Stimulated activated CD4-positive, alpha-beta T cell treated with anti-CD3 and anti-CD28 coated beads, Interleukin-2, amount 100 ng/mL, for 24 hours (primary cell): ENCODE data around the gene CDKL5.
"Not testable (repeated sequence)": the region's sequence is repeated elsewhere in the genome, so short reads cannot be mapped to it uniquely, and the experiment has no call there.

Experiments
- DNase-seq, 2 donors: peaks; one replicate each; pipeline ENCODE4 v3.0.0-alpha.2; 2020

CDKL5 gene

DNA sequence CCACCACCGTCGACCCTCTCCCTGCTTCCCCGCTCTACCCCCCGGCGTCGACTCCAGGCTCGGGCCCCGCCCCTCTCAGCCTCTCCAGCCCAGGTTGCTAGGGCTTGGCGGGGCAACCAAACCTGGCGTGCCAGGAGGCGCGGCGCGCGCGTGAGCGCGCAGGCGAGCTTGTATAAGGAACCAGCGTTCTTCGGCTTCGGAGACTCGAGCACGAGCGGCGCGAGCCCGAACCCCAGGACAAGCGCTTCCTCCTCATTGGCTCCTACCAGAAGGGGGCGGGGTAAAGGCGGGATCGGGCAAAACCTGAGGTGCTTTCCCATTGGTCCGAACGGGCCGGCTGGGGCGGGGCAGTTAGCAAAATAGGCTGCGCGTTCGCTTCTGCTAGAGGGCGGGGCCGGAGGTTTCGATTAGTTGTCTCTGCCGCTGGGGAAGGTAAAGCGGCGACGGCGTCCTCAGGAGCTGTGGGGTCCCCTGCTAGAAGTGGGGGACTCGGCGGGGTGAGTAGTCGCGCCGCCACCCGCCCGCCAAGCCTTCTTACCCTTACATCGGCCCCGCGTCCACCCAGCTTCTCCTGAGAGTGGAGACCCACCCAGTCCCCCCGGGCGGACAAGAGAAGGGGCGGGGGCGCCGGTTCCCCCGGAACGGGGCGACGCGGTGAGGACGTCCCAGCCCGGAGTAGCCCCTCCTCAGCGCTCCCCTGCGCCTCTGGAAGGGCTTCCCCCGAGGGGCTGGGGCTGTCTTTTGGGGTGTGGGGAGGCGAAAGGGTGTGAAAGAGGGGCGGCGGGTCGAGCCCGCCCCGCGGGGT lies at the start of gene CDKL5:
TSS of gene CDKL5 (plus strand) at position 410 of the 805 bp plus-strand sequence. CDS start 81,489 bp downstream, outside the sequence.
- peak; percentile 94 to 95 for DNase-seq

DNA sequence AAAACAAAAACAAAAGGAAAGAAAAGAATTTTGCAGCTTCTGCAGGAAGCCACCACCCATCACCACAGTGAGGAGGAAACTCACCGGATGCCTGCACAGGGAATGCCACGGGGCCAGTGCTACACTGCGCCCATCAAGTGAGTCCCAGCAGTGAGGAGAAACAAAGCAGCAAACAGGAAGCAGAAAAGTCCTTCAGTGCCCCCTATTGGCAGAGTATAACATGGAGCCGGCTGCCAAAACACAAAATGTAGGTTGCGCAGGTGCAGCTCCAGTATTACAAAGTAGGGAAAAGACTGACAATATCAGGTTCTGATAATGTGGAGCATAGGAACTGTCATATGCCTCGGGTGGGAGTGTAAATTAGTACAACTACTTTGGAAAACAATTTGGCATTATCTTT lies 47.6 kb upstream of the CDKL5 start:
- peak; percentile 13 to 28 for DNase-seq

GRCh38 chrX:18389966-18390365 lies 35.4 kb upstream of the CDKL5 start:
- no peak for DNase-seq

DNA sequence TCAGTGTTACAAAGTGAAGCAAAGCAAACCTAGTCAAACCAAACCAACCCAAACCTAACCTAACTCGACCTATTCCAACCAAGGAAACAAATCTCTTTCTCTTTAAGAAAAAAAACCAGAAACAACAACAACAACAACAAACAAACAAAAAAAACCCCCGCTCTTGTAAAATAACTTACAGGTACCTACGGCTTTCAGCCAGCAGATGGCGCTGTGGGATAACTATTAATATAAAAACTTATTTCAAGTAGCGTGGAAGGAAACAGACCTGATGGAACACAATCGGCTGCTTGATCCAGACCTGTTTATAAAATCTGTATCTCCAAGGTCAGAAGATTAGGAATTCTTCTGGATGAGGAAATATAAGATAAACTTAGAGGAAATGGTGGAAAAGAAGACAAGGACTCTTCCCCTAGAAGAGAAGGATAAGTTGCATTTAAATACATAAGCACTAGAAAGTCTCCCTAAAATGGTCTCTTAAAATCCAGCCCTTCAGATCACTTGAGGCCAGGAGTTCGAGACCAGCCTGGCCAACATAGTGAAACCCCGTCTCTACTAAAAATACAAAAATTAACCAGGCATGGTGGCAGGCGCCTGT lies 34.4 kb upstream of the CDKL5 start:
- peak; percentile 61 to 72 for DNase-seq

DNA sequence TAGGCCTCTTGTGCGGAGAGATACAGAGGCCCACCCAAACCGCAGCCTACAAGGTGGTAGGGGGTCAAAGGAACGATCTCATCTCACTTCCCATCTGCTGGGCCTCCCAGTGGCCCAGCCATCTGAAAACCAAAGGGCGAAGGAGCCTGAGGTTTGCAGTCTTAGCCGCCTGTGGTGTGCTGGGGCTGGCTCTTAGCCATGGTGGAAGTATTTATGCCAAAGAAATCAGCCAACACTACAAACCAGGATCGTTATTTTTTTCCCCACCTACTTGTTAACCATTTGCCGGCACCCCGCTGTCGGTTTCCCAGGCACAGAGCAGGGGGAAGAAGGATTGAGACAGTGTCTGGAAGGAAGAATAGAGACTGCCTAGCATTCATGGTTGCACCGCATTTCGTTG lies 30.9 kb upstream of the CDKL5 start:
- DNase-seq, result no peak

GRCh38 chrX:18401848-18402213 lies 23.6 kb upstream of the CDKL5 start:
- DNase-seq, result no peak

DNA sequence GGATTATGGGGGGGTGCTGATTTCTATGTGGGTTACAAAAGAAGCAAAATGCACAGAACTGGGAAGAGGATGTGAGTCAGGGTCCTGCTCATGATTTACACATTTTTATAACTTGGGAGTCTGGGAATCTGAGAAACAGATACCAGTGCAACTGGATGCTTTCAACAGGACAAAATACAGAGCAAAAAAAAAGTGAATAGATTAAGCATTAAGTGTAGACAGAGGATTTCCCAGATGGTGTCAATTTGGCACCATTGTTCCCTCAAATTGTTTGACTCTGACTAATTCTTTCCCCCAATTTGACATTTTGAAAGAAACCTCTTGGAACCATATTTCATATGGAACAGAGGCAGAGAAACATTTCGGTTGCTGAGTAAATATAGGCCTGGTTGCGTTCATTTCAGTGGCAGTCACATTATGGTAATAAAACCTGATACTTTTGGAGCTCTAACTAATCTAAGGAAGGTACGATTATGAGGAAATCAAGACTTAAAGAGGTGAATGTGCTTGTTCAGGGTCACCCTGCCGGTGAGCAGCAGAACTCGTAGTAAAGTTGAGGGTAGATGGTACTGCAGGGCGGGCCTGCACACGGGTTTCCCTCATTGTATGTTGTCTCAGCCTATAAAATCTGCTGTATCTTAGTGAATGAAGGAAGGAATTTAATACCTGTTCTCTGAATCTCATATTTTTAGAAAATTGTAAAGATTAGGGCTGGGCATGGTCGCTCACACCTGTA lies 18.7 kb upstream of the CDKL5 start:
- DNase-seq, result no peak

DNA sequence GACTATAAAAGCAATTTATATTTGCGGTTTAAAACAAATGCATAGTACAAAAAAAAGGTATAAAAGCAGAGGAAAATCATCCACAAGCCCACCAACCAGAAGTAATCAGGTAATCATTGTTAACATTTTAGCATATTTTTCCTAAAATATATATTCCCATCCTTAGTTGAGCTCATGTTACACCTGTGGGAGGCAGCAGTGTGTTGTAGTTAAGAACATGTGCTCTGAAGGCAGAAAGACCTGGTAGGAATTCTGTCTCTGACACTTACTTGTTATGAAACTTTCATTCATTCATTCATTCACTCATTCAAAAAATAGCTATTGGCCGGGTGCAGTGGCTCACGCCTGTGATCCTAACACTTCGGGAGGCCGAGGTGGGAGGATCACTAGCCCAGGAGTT lies 15.4 kb upstream of the CDKL5 start:
- DNase-seq, result no peak

GRCh38 chrX:18415386-18415785 lies 10.0 kb upstream of the CDKL5 start:
- DNase-seq, result no peak

DNA sequence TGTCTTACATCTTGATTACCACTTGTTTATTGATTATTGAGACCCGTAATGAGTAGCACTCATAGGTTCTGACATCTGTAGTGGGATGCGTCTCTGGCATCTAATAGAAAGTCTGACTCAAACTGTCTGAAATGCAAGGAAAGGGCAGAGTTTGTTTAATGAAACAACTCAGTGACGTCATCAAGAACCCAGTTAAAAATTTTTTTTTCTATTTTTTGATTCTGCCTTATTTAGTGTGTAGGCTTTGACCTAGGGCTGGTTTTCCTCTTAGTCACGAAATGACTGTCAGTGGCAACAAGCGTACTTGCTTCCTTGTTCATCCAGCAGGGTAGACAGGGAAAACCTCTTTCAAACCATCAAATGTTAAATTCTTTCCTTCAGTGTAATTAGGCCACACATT lies 3.1 kb upstream of the CDKL5 start:
- no peak for DNase-seq

GRCh38 chrX:18422886-18423285 lies 2.5 kb upstream of the CDKL5 start:
- DNase-seq, result no peak

- DNase-seq, result peak; percentile 9 to 18
These were observed 768 bp upstream of the CDKL5 start for GRCh38 chrX:18424482-18425198.

DNA sequence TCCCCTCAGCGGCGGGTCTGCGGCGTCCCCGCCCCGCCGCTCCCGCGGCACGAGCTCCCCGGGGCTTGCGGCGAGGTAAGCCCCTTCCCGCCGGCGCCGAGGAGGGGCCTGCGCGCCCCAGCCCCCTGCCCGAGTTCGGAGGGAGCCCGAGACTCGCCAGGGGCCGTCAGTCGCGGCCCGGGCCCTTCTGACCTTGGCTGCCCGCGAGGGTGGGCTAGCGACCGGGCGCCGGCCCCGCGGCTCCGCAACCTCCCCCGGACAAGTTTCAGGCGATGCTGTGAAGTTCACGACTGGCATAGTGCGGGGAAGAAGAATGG lies 554 bp downstream of the CDKL5 start:
- DNase-seq, result peak in 1 of 2 donors; percentile 1

DNA sequence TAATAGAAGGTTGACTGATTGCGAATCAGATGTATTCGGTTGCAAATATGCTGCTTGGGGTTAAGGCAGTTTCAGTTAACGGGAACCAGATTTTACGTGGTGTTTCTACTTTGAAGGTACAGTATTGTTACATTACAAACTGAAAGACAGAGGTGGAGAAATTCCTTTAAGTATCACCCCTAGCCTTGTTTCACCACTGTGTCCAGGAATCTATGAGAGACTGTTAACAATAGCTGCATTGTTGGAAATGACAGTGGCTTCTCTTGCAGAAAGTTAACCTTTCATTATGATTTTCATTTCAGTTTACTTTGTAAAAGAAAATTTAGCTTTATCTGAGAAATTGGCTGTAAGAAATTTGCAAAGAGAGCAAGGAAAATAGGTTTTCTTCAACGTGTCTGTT lies 2.6 kb downstream of the CDKL5 start:
- DNase-seq, result no peak

DNA sequence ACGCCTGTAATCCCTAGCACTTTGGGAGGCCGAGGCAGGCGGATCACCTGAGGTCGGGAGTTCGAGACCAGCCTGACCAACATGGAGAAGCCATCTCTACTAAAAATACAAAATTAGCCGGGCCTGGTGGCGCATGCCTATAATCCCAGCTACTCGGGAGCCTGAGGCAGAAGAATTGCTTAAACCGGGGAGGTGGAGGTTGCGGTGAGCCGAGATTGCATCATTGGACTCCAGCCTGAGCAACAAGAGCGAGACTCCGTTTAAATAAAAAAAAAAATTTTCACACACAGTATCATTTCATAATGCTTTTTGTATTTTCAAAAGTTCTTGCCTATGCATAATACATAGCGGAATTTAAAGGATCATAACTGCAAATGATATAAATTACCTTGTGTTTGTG lies 7.9 kb downstream of the CDKL5 start:
- DNase-seq, result not testable (repeated sequence)

- DNase-seq, result no peak
These were observed 9.5 kb downstream of the CDKL5 start for GRCh38 chrX:18434896-18435295.

DNA sequence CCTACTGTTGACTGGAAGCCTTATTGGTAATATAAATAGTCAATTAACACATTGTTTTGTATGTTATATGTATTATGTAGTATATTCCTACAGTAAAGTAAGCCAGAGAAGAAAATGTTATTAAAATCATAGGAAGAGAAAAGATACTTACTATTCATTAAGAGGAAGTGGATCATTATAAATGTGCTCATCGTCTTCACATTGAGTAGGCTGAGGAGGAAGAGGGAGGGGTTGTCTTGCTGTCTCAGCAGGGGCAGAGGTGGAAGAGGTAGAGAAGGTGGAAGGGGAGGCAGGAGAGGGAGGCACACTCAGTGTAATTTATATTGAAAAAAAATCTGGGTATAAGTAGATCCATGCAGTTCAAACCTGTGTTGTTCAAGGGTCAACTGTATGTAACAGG lies 10.6 kb downstream of the CDKL5 start:
- DNase-seq, result no peak

DNA sequence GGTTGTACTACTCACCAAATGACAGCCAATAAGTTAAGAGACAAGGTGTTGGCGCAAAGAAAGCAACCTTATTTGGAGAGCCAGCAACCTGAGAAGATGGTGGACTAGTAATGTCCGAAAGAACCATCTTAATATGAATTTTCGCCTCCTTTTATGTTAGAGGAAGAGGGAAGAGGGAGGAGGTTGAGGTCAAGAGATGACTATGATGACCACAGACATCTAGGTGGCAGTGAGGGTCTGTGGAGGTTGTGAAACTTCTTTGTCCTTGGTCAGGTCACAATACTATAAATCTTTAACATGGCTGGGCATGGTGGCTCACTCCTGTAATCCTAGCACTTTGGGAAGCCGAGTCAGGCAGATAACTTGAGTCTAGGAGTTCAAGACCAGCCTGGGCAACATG lies 15.4 kb downstream of the CDKL5 start:
- DNase-seq, result no peak

DNA sequence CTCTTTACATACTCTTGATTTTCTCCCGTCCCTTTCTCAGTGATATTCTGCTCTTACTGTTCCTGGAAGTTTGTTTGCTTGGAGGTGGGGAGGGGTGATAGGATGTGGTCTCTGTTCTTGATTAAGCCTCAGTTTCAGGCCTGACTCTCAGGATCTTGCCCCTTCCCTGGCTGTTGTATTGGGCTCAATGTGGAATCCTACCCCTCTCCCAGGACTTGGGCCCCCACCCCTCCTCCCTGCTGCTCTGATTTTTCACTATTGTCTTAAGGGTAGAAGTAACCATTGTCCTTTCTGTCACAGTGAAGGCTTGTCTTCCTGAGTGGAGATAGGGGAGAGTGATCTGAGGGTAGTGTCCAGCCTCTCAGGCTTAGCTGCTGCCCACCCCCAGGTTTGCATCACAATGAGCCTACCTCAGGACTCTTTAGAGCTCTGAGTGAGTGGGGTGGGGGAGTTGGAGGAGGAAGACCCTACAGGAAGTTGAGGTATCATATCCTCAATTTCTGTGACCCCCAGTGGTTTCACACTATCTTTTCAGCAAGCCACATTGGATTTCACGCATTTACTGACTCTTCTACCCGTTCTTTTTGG lies 16.5 kb downstream of the CDKL5 start:
- no peak for DNase-seq

DNA sequence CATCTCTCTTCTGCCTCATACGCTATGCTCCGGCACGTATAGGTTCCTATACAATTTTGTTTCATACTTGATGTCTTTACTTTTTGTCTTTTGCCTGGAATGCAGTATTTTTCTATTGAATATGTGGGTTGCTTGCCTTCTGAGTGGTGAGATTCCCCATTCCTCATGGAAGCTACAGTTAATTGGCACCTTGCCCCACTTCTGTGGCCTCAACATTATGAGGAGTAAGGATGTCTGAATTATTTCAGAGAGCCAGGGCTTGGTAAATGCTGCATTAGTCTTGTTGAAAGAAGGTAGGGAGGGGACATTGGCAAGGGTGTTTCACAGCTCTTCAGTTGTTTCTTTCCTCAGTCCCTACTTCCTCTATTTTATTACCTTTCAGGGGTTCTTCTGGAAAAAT lies 23.0 kb downstream of the CDKL5 start:
- DNase-seq, result no peak

- no peak for DNase-seq
These were observed 23.8 kb downstream of the CDKL5 start for GRCh38 chrX:18449236-18449635.

GRCh38 chrX:18455384-18455783 lies 30.0 kb downstream of the CDKL5 start:
- DNase-seq, result no peak

DNA sequence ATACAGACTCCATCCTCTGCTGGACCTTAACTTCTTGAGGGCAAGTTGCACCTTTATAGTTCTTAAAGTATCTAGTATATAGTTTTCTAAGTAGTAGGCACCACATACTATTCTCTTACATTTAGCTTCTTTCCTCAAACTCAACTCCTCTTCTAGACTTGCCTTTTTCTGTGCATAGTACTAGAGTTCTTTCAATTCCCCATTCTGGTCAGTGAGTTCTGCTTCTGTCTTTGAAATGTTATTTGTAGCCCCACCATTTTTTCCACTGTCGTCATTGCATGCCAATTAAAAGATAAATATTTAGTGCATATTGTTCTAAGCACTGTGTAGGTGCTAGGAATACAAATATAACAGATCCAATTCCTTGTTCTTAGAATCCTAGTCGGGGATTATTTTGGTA lies 31.6 kb downstream of the CDKL5 start:
- no peak for DNase-seq
